ENCODE results near the gene EPHB2.

EPHB2 gene

DNA sequence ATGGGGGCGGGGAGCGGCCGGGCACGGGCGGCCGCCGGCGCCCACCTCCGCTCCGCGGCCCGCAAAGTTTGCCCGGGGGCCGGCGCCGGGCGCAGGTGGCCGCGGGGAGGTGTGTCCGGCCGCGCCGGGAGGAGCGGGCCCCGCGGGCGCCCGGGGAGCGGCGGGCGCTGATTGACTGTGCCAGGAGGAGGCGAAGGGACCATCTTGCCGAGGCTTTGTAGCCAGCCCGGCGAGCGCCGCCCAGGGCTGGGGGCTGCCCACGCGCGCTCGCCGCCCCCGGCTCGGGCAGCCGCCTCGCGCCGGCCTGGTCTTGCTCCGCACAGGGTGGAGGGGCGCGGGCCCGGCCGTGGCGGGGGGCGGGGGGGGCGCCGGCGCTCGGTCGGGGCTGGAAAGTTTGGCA, 432 bp downstream of the EPHB2 start:
- Histone ChIP-seq H3K4me1 (ENCODE audit: insufficient read depth, low read length, poor library complexity, severe bottlenecking) (peaks cover 5% of the 10 kb centered on the region), H3K4me3 (ENCODE audit: low read length, poor library complexity, severe bottlenecking) (no peak overlapping the region), H4K20me1 (ENCODE audit: insufficient read depth, low read length, poor library complexity, severe bottlenecking) (no peaks in the 10 kb centered on the region), H3F3A (ENCODE audit: low read depth) (no peaks in the 10 kb centered on the region), H3K9ac (ENCODE audit: low read depth, low read length, poor library complexity, severe bottlenecking) (no peak overlapping the region), H3K27me3 (ENCODE audit: insufficient read depth, low read length, poor library complexity, severe bottlenecking) (no peaks in the 10 kb centered on the region), H3K9me3 (ENCODE audit: insufficient read depth, low read depth, low read length) (no peaks in the 10 kb centered on the region), H3K9me2 (replicated peaks; ENCODE audit: low read depth, low read length) (no peaks in the 10 kb centered on the region), H3K36me3 (ENCODE audit: insufficient read depth, low read length) (no peaks in the 10 kb centered on the region), H2AFZ (ENCODE audit: low read length) (no peak overlapping the region), H3K4me2 (ENCODE audit: low read depth, low read length, poor library complexity, severe bottlenecking) (no peak overlapping the region), H3K79me2 (ENCODE audit: insufficient read depth, low read length) (no peaks in the 10 kb centered on the region)
- TF ChIP-seq EZH2phosphoT487 (IDR thresholded peaks at IDR 0.05; ENCODE audit: borderline replicate concordance), result no peak
- TF ChIP-seq, protein P1, sequence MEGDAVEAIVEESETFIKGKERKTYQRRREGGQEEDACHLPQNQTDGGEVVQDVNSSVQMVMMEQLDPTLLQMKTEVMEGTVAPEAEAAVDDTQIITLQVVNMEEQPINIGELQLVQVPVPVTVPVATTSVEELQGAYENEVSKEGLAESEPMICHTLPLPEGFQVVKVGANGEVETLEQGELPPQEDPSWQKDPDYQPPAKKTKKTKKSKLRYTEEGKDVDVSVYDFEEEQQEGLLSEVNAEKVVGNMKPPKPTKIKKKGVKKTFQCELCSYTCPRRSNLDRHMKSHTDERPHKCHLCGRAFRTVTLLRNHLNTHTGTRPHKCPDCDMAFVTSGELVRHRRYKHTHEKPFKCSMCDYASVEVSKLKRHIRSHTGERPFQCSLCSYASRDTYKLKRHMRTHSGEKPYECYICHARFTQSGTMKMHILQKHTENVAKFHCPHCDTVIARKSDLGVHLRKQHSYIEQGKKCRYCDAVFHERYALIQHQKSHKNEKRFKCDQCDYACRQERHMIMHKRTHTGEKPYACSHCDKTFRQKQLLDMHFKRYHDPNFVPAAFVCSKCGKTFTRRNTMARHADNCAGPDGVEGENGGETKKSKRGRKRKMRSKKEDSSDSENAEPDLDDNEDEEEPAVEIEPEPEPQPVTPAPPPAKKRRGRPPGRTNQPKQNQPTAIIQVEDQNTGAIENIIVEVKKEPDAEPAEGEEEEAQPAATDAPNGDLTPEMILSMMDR (conservative IDR thresholded peaks at IDR 0.05; ENCODE audit: low read length), result no peak

DNA sequence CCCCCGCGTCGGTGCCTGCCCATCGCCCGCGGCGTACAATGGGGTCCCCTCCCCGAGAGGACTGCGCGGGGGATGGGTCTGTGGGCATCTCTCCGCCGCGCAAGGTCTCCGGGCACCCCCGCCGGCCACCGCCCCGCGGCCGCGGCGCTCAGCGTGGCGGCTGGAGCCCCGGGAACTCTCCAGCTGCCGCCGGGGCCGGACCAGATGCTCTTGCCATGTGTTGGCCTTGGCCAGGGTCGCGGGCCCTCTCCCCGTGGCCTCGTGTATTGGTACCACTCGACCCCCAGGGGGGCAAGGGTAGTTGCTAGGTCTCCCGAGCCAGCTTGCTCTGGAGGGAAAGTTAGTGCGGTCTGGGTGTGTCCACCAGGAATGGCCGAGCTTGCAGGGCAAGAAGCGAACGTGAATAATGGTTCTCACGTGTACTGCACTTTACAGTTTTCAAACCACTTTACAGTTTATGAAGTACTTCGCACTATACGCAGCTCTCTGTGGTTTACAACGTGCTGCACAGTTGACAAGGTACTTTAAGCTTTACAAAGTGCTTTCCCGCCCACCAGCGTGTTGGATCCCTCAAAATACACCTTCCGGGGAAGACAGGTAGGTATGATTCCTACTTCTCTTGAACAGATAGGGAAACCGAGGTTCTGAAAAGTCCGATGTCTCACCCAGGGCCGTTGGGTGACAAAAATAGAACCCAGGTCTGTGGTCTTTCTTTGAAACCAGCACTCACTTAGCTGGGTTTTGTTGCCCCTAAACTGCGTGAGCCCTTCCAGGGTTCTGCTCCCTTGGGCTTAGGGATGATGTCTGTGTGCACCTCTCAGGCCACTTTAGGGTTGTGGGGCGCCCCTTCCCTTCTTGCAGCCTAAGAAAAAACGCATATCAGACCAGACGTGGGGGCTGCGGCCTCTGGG, 1.2 kb downstream of the EPHB2 start:
- Histone ChIP-seq H3K9me3 (ENCODE audit: insufficient read depth, low read depth, low read length) (no peaks in the 10 kb centered on the region), H3K27me3 (ENCODE audit: insufficient read depth, low read length, poor library complexity, severe bottlenecking) (no peaks in the 10 kb centered on the region), H3K4me2 (ENCODE audit: low read depth, low read length, poor library complexity, severe bottlenecking) (no peak overlapping the region), H4K20me1 (ENCODE audit: insufficient read depth, low read length, poor library complexity, severe bottlenecking) (no peaks in the 10 kb centered on the region), H3K4me3 (ENCODE audit: low read length, poor library complexity, severe bottlenecking) (no peak overlapping the region), H3K4me1 (ENCODE audit: insufficient read depth, low read length, poor library complexity, severe bottlenecking) (peaks cover 5% of the 10 kb centered on the region), H3K79me2 (ENCODE audit: insufficient read depth, low read length) (no peaks in the 10 kb centered on the region), H3K9ac (ENCODE audit: low read depth, low read length, poor library complexity, severe bottlenecking) (no peak overlapping the region), H3K36me3 (ENCODE audit: insufficient read depth, low read length) (no peaks in the 10 kb centered on the region), H2AFZ (ENCODE audit: low read length) (no peak overlapping the region), H3K9me2 (replicated peaks; ENCODE audit: low read depth, low read length) (no peaks in the 10 kb centered on the region), H3F3A (ENCODE audit: low read depth) (no peaks in the 10 kb centered on the region)
- no peak for TF ChIP-seq EZH2phosphoT487 (IDR thresholded peaks at IDR 0.05; ENCODE audit: borderline replicate concordance)
- TF ChIP-seq, protein P1 (conservative IDR thresholded peaks at IDR 0.05; ENCODE audit: low read length), result no peak

DNA sequence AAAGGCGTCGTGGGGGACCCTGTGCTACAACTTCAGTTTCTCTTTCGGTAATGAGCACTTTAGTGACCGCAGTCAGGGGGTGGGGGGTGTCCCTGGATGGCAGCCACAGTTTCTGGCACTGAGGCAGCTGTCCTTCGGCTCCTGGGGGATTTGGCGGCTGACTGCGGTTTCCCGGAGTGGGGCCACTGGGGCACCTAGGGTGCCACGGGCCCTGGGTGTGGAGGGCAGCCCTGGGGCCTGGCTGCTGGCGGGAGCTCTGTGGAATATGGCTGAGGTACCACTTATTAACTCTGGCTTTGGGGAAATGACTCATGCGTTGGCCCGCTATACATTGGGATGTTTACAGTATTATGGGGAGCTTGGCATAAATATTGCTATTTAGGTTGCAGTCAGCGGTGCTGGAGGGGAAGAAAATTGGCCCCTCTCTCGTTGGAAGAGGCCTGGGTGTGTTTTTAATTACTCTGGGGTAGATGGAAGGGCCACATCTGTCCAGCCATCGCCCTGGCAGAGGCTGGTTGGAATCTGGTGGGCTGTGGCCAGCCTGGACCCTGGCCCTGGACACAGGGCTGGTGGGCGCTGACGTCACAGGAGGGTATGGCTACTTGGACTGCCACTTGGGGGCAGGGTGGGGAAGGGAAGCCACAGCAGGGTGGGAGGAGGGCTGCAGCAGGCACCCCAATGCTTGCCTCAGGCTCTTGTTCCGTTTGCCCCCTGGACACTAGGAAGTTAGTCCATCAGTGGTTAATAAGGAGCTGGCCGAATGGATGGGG, 2.0 kb downstream of the EPHB2 start:
- Histone ChIP-seq H4K20me1 (ENCODE audit: insufficient read depth, low read length, poor library complexity, severe bottlenecking) (no peaks in the 10 kb centered on the region), H3K27me3 (ENCODE audit: insufficient read depth, low read length, poor library complexity, severe bottlenecking) (no peaks in the 10 kb centered on the region), H3K4me3 (ENCODE audit: low read length, poor library complexity, severe bottlenecking) (no peak overlapping the region), H3F3A (ENCODE audit: low read depth) (no peaks in the 10 kb centered on the region), H2AFZ (ENCODE audit: low read length) (no peak overlapping the region), H3K4me1 (ENCODE audit: insufficient read depth, low read length, poor library complexity, severe bottlenecking) (peaks cover 5% of the 10 kb centered on the region), H3K36me3 (ENCODE audit: insufficient read depth, low read length) (no peaks in the 10 kb centered on the region), H3K9ac (ENCODE audit: low read depth, low read length, poor library complexity, severe bottlenecking) (no peak overlapping the region), H3K9me2 (replicated peaks; ENCODE audit: low read depth, low read length) (no peaks in the 10 kb centered on the region), H3K79me2 (ENCODE audit: insufficient read depth, low read length) (no peaks in the 10 kb centered on the region), H3K9me3 (ENCODE audit: insufficient read depth, low read depth, low read length) (no peaks in the 10 kb centered on the region), H3K4me2 (ENCODE audit: low read depth, low read length, poor library complexity, severe bottlenecking) (no peak overlapping the region)
- TF ChIP-seq, protein P1 (conservative IDR thresholded peaks at IDR 0.05; ENCODE audit: low read length), result no peak
- TF ChIP-seq EZH2phosphoT487 (IDR thresholded peaks at IDR 0.05; ENCODE audit: borderline replicate concordance), result no peak

Data from Loucy (cell line).